GM21619 (cell line): ENCODE measurements around the gene FAM83F.
"Not testable (repeated sequence)": the region's sequence is repeated elsewhere in the genome, so short reads cannot be mapped to it uniquely, and the experiment has no call there.

Experiments used
- ATAC-seq: cut with Tn5 transposase; IDR thresholded peaks from one replicate; pipeline ENCODE4 v1.9.1; 2021; ENCODE audit not compliant: unreplicated experiment

The FAM83F gene

GRCh38 chr22:40014667-40015248, 20.0 kb downstream of the FAM83F start:
- ATAC-seq: no peak

DNA sequence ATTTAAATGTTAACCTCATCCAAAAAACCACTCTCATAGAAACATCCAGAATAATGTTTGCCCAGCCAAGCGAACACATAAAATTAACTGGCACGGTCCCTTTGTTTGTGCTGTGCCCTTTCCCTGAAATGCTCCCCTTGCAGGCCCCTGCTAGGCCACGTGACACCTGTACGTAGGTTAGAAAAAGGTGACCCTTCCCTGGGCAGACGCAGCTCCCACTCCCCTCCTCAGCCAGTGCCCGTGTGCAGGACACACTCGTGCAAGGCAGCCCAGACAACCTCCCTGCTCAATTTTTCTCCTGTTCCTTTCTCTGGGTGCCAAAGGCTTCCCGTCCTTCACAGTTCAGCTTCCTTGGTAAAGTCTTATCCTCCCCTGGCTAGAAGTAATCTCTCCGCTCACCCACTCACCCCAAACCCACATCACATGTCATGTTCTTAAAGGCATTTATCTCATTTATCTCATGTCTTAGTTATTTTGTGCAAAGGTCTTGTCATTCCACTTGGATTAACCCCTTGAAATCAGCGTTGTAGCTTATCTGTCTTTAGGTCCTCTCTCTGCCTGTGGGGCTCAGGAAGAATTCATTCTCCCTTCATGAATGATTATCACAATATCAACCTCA, 20.7 kb downstream of the FAM83F start:
- ATAC-seq: no peak

DNA sequence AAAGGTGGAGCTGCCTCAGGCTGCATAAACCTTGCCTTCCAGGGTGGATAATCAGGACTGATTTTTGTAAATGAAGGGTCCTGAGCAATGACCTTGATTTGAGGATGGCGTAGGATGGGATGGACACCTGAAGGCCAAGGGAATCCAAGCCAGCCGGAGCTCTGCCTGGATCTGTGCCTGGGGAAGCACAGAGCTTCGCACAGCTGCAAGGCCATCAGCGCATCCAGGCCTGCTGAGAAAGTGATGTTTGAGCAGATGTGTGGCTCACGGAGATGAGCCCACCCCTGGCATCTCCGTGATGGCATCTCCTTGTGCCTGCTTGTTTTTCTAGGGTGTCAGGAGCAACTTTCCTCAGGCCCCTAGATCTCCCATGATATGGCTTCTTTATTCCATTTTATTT, 23.3 kb downstream of the FAM83F start:
- no peak for ATAC-seq

- no peak for ATAC-seq
These were observed 24.3 kb downstream of the FAM83F start for GRCh38 chr22:40019100-40019499.

DNA sequence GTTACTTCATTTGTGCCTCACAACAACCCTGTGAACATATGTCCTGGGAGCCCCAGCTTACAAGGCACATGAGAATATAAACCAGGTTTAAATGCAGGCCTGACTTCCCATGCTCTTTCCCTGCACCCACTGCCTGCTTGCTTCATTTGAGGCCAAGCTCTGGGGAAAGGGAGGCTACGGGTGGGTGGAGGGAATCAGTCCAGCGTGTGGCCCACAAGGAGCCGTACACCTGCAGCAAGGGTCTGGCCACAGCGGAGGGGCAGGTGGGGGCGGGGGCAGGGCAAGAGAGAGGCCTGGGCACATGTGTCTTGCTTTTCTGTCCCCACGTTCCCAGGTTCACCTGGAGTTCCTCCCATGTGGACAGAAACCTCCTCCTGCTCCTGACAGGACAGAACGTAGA, 26.2 kb downstream of the FAM83F start:
- ATAC-seq: no peak

GRCh38 chr22:40021401-40022000, 26.7 kb downstream of the FAM83F start:
- no peak for ATAC-seq

- no peak for ATAC-seq
These were observed 27.9 kb downstream of the FAM83F start for GRCh38 chr22:40022536-40023240.

- ATAC-seq: no peak
These were observed 28.6 kb downstream of the FAM83F start for GRCh38 chr22:40023341-40023841.

- ATAC-seq: no peak
These were observed 29.7 kb downstream of the FAM83F start for GRCh38 chr22:40024201-40025061.

- ATAC-seq: not testable (repeated sequence)
These were observed 30.3 kb downstream of the FAM83F start for GRCh38 chr22:40025062-40025379.

DNA sequence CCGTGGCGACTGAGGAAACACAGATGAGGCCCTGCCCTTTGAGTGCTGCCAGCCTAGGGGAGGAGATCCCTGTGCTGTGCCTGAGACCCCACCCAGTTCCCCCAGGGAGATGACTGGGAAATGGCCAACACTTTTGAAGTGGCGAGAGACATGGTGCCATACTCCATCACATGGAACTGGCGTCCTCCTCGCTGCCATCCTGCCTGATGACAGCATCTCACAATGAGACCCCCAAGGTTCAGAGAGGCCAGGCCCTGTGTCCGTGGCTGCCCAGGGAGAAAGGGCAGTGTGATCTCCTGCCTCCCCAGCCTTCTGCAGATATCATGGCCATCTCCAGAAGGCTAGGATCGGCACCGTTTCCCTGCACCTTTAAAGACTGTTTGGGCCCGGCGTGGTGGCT, 31.1 kb downstream of the FAM83F start:
- ATAC-seq: no peak

- no peak for ATAC-seq
These were observed 31.9 kb downstream of the FAM83F start for GRCh38 chr22:40026641-40027040.

- no peak for ATAC-seq
These were observed 32.7 kb downstream of the FAM83F start for GRCh38 chr22:40027191-40028097.

- no peak for ATAC-seq
These were observed 33.3 kb downstream of the FAM83F start for GRCh38 chr22:40028098-40028425.

DNA sequence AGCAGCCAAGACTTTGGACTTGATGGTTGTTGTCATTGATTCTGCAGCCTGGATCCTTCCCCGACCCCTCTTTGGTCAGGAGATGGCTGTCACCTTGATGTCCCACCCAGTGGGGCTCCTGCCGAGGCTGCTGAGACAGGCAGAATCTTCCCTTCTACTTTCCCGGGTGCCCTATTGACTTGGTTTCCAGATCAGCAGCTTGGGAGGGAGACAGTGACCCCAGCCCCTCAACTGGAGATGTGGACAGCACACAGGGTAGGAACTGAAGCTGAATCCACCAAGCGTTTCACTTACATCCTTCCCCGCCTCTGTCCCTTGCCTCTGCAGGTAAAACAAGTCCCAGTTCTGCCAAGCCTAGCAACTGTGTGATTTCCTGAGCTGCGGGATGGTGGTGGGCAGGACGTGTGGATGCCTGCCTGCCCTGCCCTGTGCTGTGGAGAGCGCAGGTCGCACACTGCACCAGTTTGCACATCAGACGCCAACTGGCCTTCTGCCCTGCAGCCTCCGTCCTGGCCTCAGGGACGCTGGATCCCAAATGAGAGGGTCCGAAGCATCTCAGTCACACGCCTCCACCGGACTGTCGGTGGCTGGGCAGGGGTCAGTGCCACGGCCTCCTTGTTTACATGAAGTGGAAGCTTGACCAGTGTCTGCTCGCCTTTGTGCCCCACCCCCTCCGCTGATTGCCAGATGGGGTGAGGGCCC, 34.6 kb downstream of the FAM83F start:
- no peak for ATAC-seq

DNA sequence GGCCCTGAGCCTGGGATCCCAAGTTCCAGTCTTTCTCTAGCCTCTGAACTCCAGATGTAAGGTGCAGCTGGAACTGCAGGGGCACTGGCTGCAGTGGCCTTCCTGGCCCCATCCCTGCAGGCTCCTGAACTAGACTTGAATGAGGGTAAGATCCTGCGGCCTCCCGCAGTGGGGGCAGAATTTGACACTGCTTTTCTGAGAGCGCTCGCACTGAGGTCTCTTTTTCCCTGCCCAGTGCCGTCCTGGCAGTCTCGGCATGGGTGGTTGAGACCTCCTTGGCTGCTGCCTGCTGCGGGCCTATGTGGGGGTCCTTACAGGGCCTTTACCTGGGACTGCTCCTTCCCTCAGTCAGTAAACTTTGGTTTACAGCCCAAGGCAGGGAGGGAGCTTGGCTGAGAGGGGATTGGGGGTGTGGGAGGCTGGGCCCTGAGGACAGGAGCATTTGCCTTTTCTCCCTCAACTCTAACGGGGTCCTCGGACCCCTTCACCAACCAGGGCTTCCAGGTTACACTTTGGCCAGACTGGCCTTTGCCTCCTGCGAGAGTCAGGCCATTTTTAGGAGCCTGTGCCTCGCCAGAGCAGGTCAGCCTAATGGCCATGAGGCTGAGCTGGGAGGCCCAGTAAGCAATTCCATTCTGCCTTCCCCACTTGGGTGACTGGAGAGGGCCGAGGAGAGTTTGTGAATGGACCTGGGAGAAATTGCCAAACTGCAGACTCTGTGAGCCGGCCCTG, 35.4 kb downstream of the FAM83F start:
- ATAC-seq: no peak

GRCh38 chr22:40030758-40031095, 36.0 kb downstream of the FAM83F start:
- ATAC-seq: no peak

- no peak for ATAC-seq
These were observed 37.2 kb downstream of the FAM83F start for GRCh38 chr22:40031766-40032470.
